ENCODE data around the gene LSM14B. TPM values are rescaled to one million over a fixed set of nuclear protein-coding genes. Genes with fewer than 3 reads are reported as not detected.
A peak's percentile ranks its signal among the peaks of the same experiment; 100 is the strongest.
"Not testable (repeated sequence)": the region's sequence is repeated elsewhere in the genome, so short reads cannot be mapped to it uniquely, and the experiment has no call there.

The LSM14B gene
- 16.3 and 23.3 TPM in 2 replicates for total RNA-seq

DNA sequence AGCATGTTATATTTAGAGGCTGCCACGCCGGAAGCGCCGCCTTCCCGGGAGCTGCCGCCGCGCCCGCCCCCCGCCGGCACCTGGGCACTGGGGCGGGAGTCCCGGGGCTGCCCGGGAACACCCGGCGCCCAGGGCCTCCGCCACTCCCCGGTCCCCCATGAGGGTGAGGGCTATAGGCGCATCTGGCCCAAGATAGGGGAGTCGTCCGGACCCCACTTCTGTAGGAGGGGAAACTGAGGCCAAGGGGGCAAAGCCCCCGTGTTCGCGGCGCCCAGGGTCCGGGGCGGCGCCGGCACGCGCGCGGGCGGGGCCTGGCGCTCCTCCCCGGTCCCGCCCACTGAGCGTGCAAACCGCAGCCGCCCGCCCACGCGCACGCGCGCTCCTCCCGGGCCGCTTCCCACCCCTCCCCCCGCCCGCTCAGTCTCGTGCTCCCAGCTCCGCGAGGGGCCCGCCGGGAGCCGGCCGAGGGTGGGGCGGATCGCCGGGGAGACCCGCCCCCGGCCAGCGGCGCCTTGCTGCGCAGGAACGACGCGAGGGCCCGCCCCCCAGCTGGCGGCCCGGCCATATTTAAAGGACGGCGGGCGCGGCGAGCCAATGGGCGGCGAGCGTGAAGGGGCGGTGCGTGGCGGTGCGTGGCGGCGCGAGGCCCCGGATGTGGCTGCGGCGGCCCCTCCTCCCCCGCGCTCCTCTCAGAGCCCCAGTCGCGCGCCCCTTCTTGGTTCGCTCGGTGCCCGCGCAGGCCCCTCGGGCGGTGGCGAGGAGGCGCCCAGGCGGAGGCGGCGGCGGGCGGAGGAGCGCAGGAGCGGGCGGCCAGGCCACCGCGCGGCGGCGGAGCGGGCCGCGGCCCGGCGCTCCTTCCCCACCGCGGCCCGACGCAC lies at the start of gene LSM14B:
Gene LSM14B (plus strand): TSS at position 700 of the 878 bp plus-strand sequence. CDS start 192 bp downstream, outside the sequence.
- TF ChIP-seq, protein P1, sequence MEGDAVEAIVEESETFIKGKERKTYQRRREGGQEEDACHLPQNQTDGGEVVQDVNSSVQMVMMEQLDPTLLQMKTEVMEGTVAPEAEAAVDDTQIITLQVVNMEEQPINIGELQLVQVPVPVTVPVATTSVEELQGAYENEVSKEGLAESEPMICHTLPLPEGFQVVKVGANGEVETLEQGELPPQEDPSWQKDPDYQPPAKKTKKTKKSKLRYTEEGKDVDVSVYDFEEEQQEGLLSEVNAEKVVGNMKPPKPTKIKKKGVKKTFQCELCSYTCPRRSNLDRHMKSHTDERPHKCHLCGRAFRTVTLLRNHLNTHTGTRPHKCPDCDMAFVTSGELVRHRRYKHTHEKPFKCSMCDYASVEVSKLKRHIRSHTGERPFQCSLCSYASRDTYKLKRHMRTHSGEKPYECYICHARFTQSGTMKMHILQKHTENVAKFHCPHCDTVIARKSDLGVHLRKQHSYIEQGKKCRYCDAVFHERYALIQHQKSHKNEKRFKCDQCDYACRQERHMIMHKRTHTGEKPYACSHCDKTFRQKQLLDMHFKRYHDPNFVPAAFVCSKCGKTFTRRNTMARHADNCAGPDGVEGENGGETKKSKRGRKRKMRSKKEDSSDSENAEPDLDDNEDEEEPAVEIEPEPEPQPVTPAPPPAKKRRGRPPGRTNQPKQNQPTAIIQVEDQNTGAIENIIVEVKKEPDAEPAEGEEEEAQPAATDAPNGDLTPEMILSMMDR (conservative IDR thresholded peaks at IDR 0.05; ENCODE audit: low read depth, low read length) = no peak
- no peak for DNase-seq (ENCODE audit: low read depth)
- peak within 1 kb of the TSS; percentile 73 for H3K4me3 ChIP-seq (ENCODE audit: low read depth, low read length)

DNA sequence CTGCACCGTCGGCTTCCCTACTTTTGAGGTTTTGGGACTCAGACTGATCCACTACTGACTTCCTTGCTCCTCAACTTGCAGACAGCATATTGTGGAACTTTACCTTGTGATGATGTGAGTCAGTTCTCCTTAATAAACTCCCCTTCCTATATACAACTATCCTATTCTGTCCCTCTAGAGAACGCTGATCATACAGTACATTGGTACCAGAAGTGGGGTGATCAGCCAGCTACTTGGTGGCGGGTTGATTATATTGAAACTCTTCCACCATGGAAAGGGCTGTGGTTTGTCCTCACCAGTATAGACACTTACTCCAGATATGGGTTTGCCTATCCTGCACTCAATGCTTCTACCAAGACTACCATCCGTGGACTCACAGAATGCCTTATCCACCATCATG lies 49.0 kb upstream of the LSM14B start:
- no peak overlapping the region for H3K4me3 ChIP-seq (ENCODE audit: low read depth, low read length)
- TF ChIP-seq, protein P1 (conservative IDR thresholded peaks at IDR 0.05; ENCODE audit: low read depth, low read length) = no peak
- DNase-seq (ENCODE audit: low read depth) = no peak

DNA sequence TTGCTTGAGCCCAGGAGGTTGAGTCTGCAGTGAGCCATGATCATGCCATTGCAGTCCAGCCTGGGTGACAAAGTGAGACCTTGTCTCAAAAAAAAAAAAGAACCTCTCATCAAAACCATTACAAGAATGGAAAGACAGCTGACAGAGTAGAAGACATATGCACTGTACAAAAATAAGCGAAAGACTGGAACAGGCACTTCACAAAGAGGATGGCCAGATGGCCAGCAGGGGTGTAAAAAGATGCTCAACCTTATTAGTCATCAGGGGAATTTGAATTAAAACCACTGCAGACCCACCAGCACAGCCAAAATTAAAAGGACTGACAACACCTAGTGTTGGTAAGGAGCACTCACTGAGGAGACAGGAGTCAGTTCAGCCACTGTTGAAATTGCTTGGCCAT lies 43.1 kb upstream of the LSM14B start:
- no peak for DNase-seq (ENCODE audit: low read depth)
- TF ChIP-seq, protein P1 (conservative IDR thresholded peaks at IDR 0.05; ENCODE audit: low read depth, low read length) = no peak
- H3K4me3 ChIP-seq (ENCODE audit: low read depth, low read length) = no peak overlapping the region

- H3K4me3 ChIP-seq (ENCODE audit: low read depth, low read length) = no peak overlapping the region
- DNase-seq (ENCODE audit: low read depth) = no peak
- TF ChIP-seq, protein P1 (conservative IDR thresholded peaks at IDR 0.05; ENCODE audit: low read depth, low read length) = no peak
Observed at GRCh38 chr20:62080249-62080990, 41.9 kb upstream of the LSM14B start.

- TF ChIP-seq, protein P1 (conservative IDR thresholded peaks at IDR 0.05; ENCODE audit: low read depth, low read length) = no peak
- no peak overlapping the region for H3K4me3 ChIP-seq (ENCODE audit: low read depth, low read length)
- no peak for DNase-seq (ENCODE audit: low read depth)
Observed at GRCh38 chr20:62083312-62083711, 39.0 kb upstream of the LSM14B start.

GRCh38 chr20:62084224-62084623 lies 38.1 kb upstream of the LSM14B start:
- not testable (repeated sequence) for DNase-seq (ENCODE audit: low read depth)

GRCh38 chr20:62085206-62085605 lies 37.1 kb upstream of the LSM14B start:
- no peak overlapping the region for H3K4me3 ChIP-seq (ENCODE audit: low read depth, low read length)
- TF ChIP-seq, protein P1 (conservative IDR thresholded peaks at IDR 0.05; ENCODE audit: low read depth, low read length) = no peak
- DNase-seq (ENCODE audit: low read depth) = no peak

More at GRCh38 chr20:62084224-62084623, 38.1 kb upstream of the LSM14B start:
- H3K4me3 ChIP-seq (ENCODE audit: low read depth, low read length) = not testable (repeated sequence)

Data from epithelial cell of proximal tubule (primary cell).